ENCODE results near the gene GULP1.

Gene GULP1

DNA sequence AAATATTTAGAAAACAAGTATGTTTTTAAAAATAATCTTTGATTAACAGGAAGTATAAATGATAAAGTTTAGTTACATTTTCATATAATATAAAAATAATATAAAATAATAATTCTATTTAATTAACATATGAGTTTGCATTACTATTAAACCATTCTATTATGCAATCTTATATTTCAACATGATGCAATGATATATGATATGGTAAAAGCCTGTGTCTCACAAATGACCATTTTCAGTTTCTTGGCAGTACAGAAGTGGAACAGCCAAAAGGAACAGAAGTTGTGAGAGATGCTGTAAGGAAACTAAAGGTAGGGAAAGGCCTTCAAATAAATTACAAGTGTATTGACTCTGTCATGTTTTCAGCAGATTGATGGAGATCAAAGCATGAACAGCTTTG is 230.8 kb downstream of the GULP1 start:
- TF ChIP-seq, protein P1, sequence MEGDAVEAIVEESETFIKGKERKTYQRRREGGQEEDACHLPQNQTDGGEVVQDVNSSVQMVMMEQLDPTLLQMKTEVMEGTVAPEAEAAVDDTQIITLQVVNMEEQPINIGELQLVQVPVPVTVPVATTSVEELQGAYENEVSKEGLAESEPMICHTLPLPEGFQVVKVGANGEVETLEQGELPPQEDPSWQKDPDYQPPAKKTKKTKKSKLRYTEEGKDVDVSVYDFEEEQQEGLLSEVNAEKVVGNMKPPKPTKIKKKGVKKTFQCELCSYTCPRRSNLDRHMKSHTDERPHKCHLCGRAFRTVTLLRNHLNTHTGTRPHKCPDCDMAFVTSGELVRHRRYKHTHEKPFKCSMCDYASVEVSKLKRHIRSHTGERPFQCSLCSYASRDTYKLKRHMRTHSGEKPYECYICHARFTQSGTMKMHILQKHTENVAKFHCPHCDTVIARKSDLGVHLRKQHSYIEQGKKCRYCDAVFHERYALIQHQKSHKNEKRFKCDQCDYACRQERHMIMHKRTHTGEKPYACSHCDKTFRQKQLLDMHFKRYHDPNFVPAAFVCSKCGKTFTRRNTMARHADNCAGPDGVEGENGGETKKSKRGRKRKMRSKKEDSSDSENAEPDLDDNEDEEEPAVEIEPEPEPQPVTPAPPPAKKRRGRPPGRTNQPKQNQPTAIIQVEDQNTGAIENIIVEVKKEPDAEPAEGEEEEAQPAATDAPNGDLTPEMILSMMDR (IDR thresholded peaks at IDR 0.05; ENCODE audit: low read depth, low read length) = no peak
- H3K36me3 ChIP-seq = no peaks in the 10 kb centered on the region
- no peak for DNase-seq

DNA sequence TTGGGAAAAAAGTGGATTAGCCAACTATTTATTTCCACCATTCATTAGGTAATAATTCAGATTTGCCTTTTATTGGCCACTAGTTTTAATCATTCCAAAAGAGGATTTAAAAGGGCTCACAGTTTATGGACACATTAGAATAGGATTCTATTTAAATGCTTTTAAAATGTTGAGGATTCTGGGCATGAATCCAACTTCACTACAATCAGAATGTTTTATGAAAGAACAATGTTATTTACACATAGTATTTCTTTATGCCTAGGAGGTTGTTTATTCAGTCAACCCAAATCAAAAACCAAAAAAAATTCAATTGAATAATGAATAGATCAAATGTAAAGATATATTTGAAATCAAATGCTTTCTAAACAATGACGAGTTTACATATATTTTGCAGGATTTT is 232.2 kb downstream of the GULP1 start:
- H3K27me3 ChIP-seq = no peaks in the 10 kb centered on the region

More for the DNA sequence above, 230.8 kb downstream of the GULP1 start:
- no peaks in the 10 kb centered on the region for H3K9me3 ChIP-seq
- H3K27me3 ChIP-seq = no peaks in the 10 kb centered on the region
- H3K4me1 ChIP-seq = peaks cover 3% of the 10 kb centered on the region; the same call in 1 of the 2 replicates
- H3K4me3 ChIP-seq (ENCODE audit: low read depth, low read length) = no peak overlapping the region

DNA sequence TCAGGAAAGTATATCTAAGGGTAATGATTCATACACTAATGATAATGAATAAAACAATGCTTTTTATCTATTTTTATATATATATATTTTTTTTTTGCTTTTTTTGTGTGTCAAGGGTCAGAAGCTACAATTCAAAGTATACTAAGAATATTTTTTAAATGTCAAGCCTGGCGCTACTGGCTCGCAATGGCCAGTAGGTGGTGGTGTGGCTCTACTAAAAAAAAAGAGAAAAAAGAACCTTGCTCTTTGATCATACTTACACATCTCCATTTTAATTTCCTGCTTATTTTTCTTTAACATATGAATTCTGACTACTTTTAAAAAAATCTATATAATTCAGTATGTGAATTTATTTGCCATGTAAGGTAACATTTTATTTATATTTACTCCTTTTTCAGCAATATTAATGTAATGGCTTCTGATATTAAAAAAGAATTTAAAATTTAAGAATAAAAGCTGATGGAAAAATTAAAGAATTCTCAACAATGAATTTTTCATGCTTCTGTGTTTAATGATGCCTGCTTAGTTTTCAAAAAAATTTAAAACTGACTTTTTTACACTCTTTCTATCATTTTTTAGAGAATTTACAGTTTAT is 232.9 kb downstream of the GULP1 start:
- peaks cover 3% of the 10 kb centered on the region; the same call in 1 of the 2 replicates for H3K4me1 ChIP-seq
- no peaks in the 10 kb centered on the region for H3K9me3 ChIP-seq
- no peaks in the 10 kb centered on the region for H3K27me3 ChIP-seq
- peak; percentile 5 for DNase-seq
- TF ChIP-seq, protein P1 (IDR thresholded peaks at IDR 0.05; ENCODE audit: low read depth, low read length) = peak; percentile 61
- H3K4me3 ChIP-seq (ENCODE audit: low read depth, low read length) = no peak overlapping the region
- H3K36me3 ChIP-seq = no peaks in the 10 kb centered on the region

More for the DNA sequence above, 232.2 kb downstream of the GULP1 start:
- Histone ChIP-seq H3K4me1 (peaks cover 3% of the 10 kb centered on the region; the same call in 1 of the 2 replicates), H3K36me3 (no peaks in the 10 kb centered on the region), H3K9me3 (no peaks in the 10 kb centered on the region), H3K4me3 (ENCODE audit: low read depth, low read length) (no peak overlapping the region)
- TF ChIP-seq, protein P1 (IDR thresholded peaks at IDR 0.05; ENCODE audit: low read depth, low read length) = no peak
- DNase-seq = no peak

DNA sequence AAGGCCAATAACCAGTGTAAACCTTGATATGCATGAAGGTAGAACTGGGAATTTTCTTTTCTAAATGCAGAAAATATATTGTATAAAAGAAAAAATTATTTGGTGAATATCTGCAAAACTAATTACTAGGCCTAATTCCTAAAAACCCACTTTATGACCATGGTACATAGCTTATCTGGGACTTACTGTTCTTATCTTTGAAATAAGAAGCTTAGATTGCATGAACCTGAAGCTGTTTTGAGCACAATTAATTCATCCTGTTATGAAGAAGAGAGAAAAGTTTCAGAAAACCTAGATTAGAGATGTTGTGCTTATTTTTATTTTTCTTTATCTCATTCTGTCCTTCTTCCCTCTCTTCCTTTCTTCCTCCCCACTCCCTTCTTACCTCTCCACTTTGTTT is 235.0 kb downstream of the GULP1 start:
- Histone ChIP-seq H3K4me1 (peaks cover 3% of the 10 kb centered on the region; the same call in 1 of the 2 replicates), H3K27me3 (no peaks in the 10 kb centered on the region), H3K9me3 (no peaks in the 10 kb centered on the region), H3K36me3 (no peaks in the 10 kb centered on the region), H3K4me3 (ENCODE audit: low read depth, low read length) (no peak overlapping the region)
- no peak for DNase-seq
- TF ChIP-seq, protein P1 (IDR thresholded peaks at IDR 0.05; ENCODE audit: low read depth, low read length) = no peak

DNA sequence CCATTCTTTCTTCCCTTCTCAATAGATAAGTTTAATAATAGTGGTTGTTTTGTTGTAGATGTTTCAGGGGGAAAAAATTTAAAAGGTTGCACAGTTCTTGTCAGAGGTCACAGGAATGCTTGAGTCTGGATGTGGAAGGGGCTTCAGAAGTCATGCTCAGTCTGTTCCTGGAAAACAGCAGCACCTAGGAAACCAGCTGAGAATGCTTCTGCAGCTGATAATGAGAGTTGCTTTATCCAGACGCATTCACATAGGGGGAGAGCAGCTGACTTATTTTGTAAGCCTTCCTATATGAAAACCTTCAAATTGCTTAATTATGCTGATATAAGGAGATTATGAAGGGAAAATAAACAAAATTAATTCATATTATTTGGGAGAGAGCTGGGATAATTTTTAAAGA is 235.5 kb downstream of the GULP1 start:
- H3K4me1 ChIP-seq = peaks cover 3% of the 10 kb centered on the region; the same call in 1 of the 2 replicates
- H3K4me3 ChIP-seq (ENCODE audit: low read depth, low read length) = no peak overlapping the region
- no peaks in the 10 kb centered on the region for H3K9me3 ChIP-seq
- TF ChIP-seq, protein P1 (IDR thresholded peaks at IDR 0.05; ENCODE audit: low read depth, low read length) = no peak
- no peaks in the 10 kb centered on the region for H3K27me3 ChIP-seq
- no peak for DNase-seq
- H3K36me3 ChIP-seq = no peaks in the 10 kb centered on the region

DNA sequence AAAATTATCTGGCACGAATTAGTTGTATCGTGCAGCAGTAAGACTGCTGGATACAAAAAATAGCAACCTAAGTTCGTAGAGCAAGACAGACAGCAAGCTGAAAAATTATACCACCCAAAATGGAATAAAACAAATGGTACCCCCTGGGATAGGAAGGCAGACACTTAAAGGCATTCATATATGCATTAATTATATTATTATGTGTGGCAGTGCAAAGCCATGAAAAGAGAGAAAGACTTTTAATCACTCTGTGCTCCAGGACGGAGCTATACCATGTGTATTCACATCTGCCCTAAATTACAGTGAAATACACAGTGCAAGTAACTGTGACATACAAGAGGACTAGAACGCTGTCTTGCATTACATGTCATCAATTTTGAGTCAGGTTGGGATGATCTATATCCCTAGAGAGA is 235.9 kb downstream of the GULP1 start:
- H3K4me3 ChIP-seq (ENCODE audit: low read depth, low read length) = no peak overlapping the region
- peaks cover 3% of the 10 kb centered on the region; the same call in 1 of the 2 replicates for H3K4me1 ChIP-seq
- TF ChIP-seq, protein P1 (IDR thresholded peaks at IDR 0.05; ENCODE audit: low read depth, low read length) = no peak
- H3K27me3 ChIP-seq = no peaks in the 10 kb centered on the region
- no peaks in the 10 kb centered on the region for H3K9me3 ChIP-seq
- no peak for DNase-seq
- no peaks in the 10 kb centered on the region for H3K36me3 ChIP-seq

Data from BE2C (cell line).